K562 (cell line): ENCODE data around the gene DIP2C. TPM values are rescaled to one million over a fixed set of nuclear protein-coding genes. Genes with fewer than 3 reads are reported as not detected.

ENCODE experiments used
- ATAC-seq: fragments of 200-7000 bp; cut with Tn5 transposase; 3 replicates; pipeline ENCODE4 v1.9.1; 2020; ENCODE audit warnings: moderate library complexity
- BruUV-seq: library from RNA; stranded (reverse); fragments of 400-500 nt; replicated peaks from 2 replicates; lab custom pipeline; 2021; lab: Mats Ljungman, UMichigan
- CTCF ChIA-PET: fragments of 300-600 bp; formaldehyde crosslinking; extraction: SDS; loops from one replicate; lab custom pipeline; 2021; ENCODE audit warnings: low intra/inter-chr PET ratio; lab: Yijun Ruan, JAX
- POLR2A ChIA-PET: fragments of 300-600, 350-650 bp; sonication (Branson Sonifier 250); formaldehyde crosslinking; extraction: SDS; loops from one replicate; lab custom pipeline; 2021; ENCODE audit warnings: antibody characterized with exemption, inconsistent platforms; lab: Yijun Ruan, JAX
- DNase-seq, 4 experiments: peaks; one replicate each; pipeline versions ENCODE4 v3.0.0 to v3.0.0-alpha.2; 2011 to 2018; ENCODE audit warnings: low spot score in 3 of 4, mixed read lengths in 3 of 4; ENCODE audit errors: extremely low read depth in 1 of 4
- FAIRE-seq: peaks from 2 replicates; lab custom pipeline; 2011; peaks lifted over from hg19 to GRCh38; lab: Jason Lieb, UNC
- H2AFZ ChIP-seq: 2 replicates; pipeline ENCODE4 v1.6.0; 2011; ENCODE audit warnings: low read depth, low read length, control low read depth, inconsistent platforms
- H3K27ac ChIP-seq: fragments of 200-600 bp; 3 replicates; pipeline ENCODE4 v1.8.0; 2011; ENCODE audit warnings: low read depth, mild to moderate bottlenecking, control low read depth, inconsistent platforms, low read length, moderate library complexity, mixed read lengths; ENCODE audit errors: extremely low read depth
- H3K27me3 ChIP-seq, 2 experiments: fragments of 300-600 bp in 1 of 2; 2 replicates in 1 of 2; 3 replicates in 1 of 2; pipeline versions ENCODE4 v1.6.0 to v1.8.0; 2011; ENCODE audit warnings: inconsistent platforms in 2 of 2, low read length in 2 of 2, mild to moderate bottlenecking in 1 of 2, mixed read lengths in 1 of 2, moderate library complexity in 1 of 2; ENCODE audit not compliant: control insufficient read depth in 2 of 2, insufficient read depth in 2 of 2
- H3K36me3 ChIP-seq: fragments of 300-600 bp; 3 replicates; pipeline ENCODE4 v1.8.0; 2011; ENCODE audit warnings: mild to moderate bottlenecking, low read length, inconsistent platforms; ENCODE audit not compliant: control insufficient read depth, insufficient read depth
- H3K4me1 ChIP-seq, 2 experiments: fragments of 200-600 bp in 1 of 2; replicated peaks in 1 of 2; 2 replicates in 1 of 2; 3 replicates in 1 of 2; pipeline versions ENCODE4 v1.5.1 to v1.8.0; 2011; ENCODE audit warnings: inconsistent platforms in 2 of 2, low read length in 2 of 2, mild to moderate bottlenecking in 1 of 2, mixed read lengths in 1 of 2, moderate library complexity in 1 of 2; ENCODE audit not compliant: control insufficient read depth in 2 of 2, insufficient read depth in 2 of 2
- H3K4me2 ChIP-seq: 2 replicates; pipeline ENCODE4 v1.6.1; 2011; ENCODE audit warnings: low read length, control low read depth, inconsistent platforms, mixed read lengths; ENCODE audit not compliant: insufficient read depth
- H3K4me3 ChIP-seq: fragments of 200-600 bp; sonication (generic), shearing (Covaris generic); 2 replicates; pipeline ENCODE4 v1.5.1; 2016; ENCODE audit warnings: control low read depth, inconsistent platforms
- H3K79me2 ChIP-seq: fragments of 200-600 bp; 3 replicates; pipeline ENCODE4 v1.8.0; 2011; ENCODE audit warnings: low read length, inconsistent platforms; ENCODE audit not compliant: control insufficient read depth, insufficient read depth
- H3K9ac ChIP-seq, 2 experiments: 2 replicates each; pipeline versions ENCODE4 v1.6.0 to v1.6.1; 2011; ENCODE audit warnings: low read depth in 2 of 2, low read length in 2 of 2, control low read depth in 1 of 2, inconsistent platforms in 1 of 2, mild to moderate bottlenecking in 1 of 2, mixed read lengths in 1 of 2; ENCODE audit not compliant: insufficient read depth in 1 of 2
- H3K9me1 ChIP-seq: one replicate; pipeline ENCODE4 v1.6.0; 2011; ENCODE audit warnings: inconsistent platforms, mild to moderate bottlenecking, low read length, moderate library complexity; ENCODE audit not compliant: control insufficient read depth, insufficient read depth
- H3K9me3 ChIP-seq: replicated peaks from 2 replicates; pipeline ENCODE4 v1.5.1; 2011; ENCODE audit warnings: low read depth, low read length, inconsistent platforms; ENCODE audit not compliant: control insufficient read depth, insufficient read depth
- H4K20me1 ChIP-seq: replicated peaks from 2 replicates; pipeline ENCODE4 v1.6.1; 2011; ENCODE audit warnings: low read length, inconsistent platforms, mixed read lengths; ENCODE audit not compliant: control insufficient read depth, insufficient read depth
- CREB1 ChIP-seq, 2 experiments: sonication (generic) in 1 of 2; formaldehyde crosslinking in 1 of 2; IDR thresholded peaks; 2 replicates each; pipeline versions ENCODE4 v1.6.1 to v1.8.0; 2012 to 2022; ENCODE audit warnings: inconsistent platforms in 1 of 2, mild to moderate bottlenecking in 1 of 2, missing genetic modification reagents in 1 of 2, moderate library complexity in 1 of 2
- CXXC5 ChIP-seq: fragments of 250-450 bp; sonication (Bioruptor Pico); IDR thresholded peaks from 2 replicates; pipeline ENCODE4 v1.8.0; 2022; ENCODE audit warnings: inconsistent platforms, mild to moderate bottlenecking, moderate library complexity
- ELF4 ChIP-seq: fragments of 450-650 bp; formaldehyde crosslinking; IDR thresholded peaks from 2 replicates; pipeline ENCODE4 v1.4.0; 2022; ENCODE audit warnings: missing genetic modification characterization
- FOXK2 ChIP-seq, 2 experiments: fragments of 450-650 bp; IDR thresholded peaks in 1 of 2; conservative IDR thresholded peaks in 1 of 2; 2 replicates each; pipeline ENCODE4 v1.6.1; 2016; ENCODE audit warnings: low read depth in 2 of 2, mild to moderate bottlenecking in 1 of 2
- GTF2B ChIP-seq: IDR thresholded peaks from 2 replicates; pipeline ENCODE4 v1.6.1; 2011; ENCODE audit not compliant: insufficient read length; ENCODE audit errors: extremely low read depth
- HBP1 ChIP-seq: fragments of 450-650 bp; formaldehyde crosslinking; IDR thresholded peaks from 2 replicates; pipeline ENCODE4 v1.4.0; 2022; ENCODE audit warnings: missing genetic modification characterization
- HDAC2 ChIP-seq: fragments of 450-650 bp; IDR thresholded peaks from 2 replicates; pipeline ENCODE4 v1.6.1; 2016; ENCODE audit warnings: mild to moderate bottlenecking
- ILF3 ChIP-seq: fragments of 450-650 bp; IDR thresholded peaks from 2 replicates; pipeline ENCODE4 v1.6.1; 2018; ENCODE audit warnings: antibody characterized with exemption, mild to moderate bottlenecking, moderate library complexity, borderline replicate concordance
- NR2F6 ChIP-seq: fragments of 450-650 bp; formaldehyde crosslinking; IDR thresholded peaks from 2 replicates; pipeline ENCODE4 v1.4.0; 2020; ENCODE audit warnings: mild to moderate bottlenecking
- PHB ChIP-seq: fragments of 250-450 bp; sonication (Bioruptor Pico); IDR thresholded peaks from 2 replicates; pipeline ENCODE4 v1.5.0; 2021
- PHF20 ChIP-seq: fragments of 450-650 bp; IDR thresholded peaks from 2 replicates; pipeline ENCODE4 v1.6.1; 2018; ENCODE audit not compliant: partially characterized antibody
- POLR2A ChIP-seq: fragments of 450-650 bp; conservative IDR thresholded peaks from 2 replicates; pipeline ENCODE4 v1.6.1; 2016
- RBM25 ChIP-seq: fragments of 200-400 bp; formaldehyde crosslinking; IDR thresholded peaks from 2 replicates; pipeline ENCODE4 v1.6.1; 2018; ENCODE audit warnings: low read length, low read depth, moderate library complexity; ENCODE audit not compliant: severe bottlenecking
- RNF2 ChIP-seq: sonication (generic); IDR thresholded peaks from 2 replicates; pipeline ENCODE4 v1.6.1; 2016
- THAP7 ChIP-seq: fragments of 250-450 bp; sonication (Bioruptor Pico); IDR thresholded peaks from 2 replicates; pipeline ENCODE4 v1.5.0; 2021
- ZBTB43 ChIP-seq: sonication (generic); formaldehyde crosslinking; IDR thresholded peaks from 2 replicates; pipeline ENCODE4 v1.8.0; 2023; ENCODE audit warnings: mild to moderate bottlenecking, missing genetic modification reagents
- ZFP91 ChIP-seq: sonication (generic); formaldehyde crosslinking; IDR thresholded peaks from 2 replicates; pipeline ENCODE4 v1.8.0; 2022; ENCODE audit warnings: mild to moderate bottlenecking, missing genetic modification reagents
- ZNF121 ChIP-seq: sonication (generic); formaldehyde crosslinking; conservative IDR thresholded peaks from 2 replicates; pipeline ENCODE4 v1.8.0; 2022; ENCODE audit warnings: missing genetic modification reagents
- ZNF79 ChIP-seq: fragments of 250-450 bp; sonication (Bioruptor Pico); IDR thresholded peaks from 2 replicates; pipeline ENCODE4 v1.4.0; 2020; ENCODE audit warnings: low read depth, mild to moderate bottlenecking, moderate library complexity
- WGBS: fragments of 100-300 bp; shearing (Covaris generic); methylation state at CpG from one replicate; pipeline ENCODE4 v1.1.6; 2016; ENCODE audit warnings: low coverage, mixed read lengths; ENCODE audit not compliant: insufficient coverage; ENCODE audit errors: missing lambda C conversion rate; 5-methylcytosine and 5-hydroxymethylcytosine counted together
- in situ Hi-C: fragments of 300-500 bp; cut with MboI; formaldehyde crosslinking; loops from 4 replicates; pipeline ENCODE4 v1.15.0; 2018; ENCODE audit warnings: inconsistent platforms, mixed read lengths
- intact Hi-C: fragments of 100-400 bp; cut with micrococcal nuclease; formaldehyde crosslinking; loops from 2 replicates; pipeline ENCODE4 v1.14.2; 2022
- polyA plus RNA-seq, 8 experiments: library from polyadenylated mRNA; depleted of rRNA in 4 of 8; stranded (reverse) in 5 of 8; unstranded in 3 of 8; fragments of >200 nt; fragmentation: Nextera tagmentation in 2 of 8; fragmentation: Illumina TruSeq in 1 of 8; extraction: Ambion mirVana in 2 of 8; extraction: Trizol in 1 of 8; gene quantifications; 2 replicates each; pipeline versions ENCODE4 v1.2.1 to v1.2.3, GENCODE V29; 2011 to 2014; ENCODE audit warnings: inconsistent platforms in 1 of 8, missing spikeins in 1 of 8
- total RNA-seq, 7 experiments: library from RNA; depleted of rRNA in 6 of 7; stranded (reverse); fragments of >200 nt in 6 of 7; fragmentation: Illumina TruSeq in 2 of 7; extraction: Trizol in 2 of 7; gene quantifications; 2 replicates each; pipeline versions ENCODE4 v1.2.1 to v1.2.3, GENCODE V29; 2011 to 2021; ENCODE audit warnings: low replicate concordance in 1 of 7

DIP2C gene
- total and polyA plus RNA-seq, 9 of the 15 experiments (the other 6 are each of a cell fraction or from before 2014, with no cell fraction given) = 0.01 TPM; not detected in 8

GRCh38 chr10:308572-309085, 380.8 kb downstream of the DIP2C start:
- no peak overlapping the region for H3K4me2 ChIP-seq
- no peak for TF ChIP-seq ILF3
- TF ChIP-seq THAP7 (CRISPR knock-in tag) = no peak
- no peak for TF ChIP-seq RBM25
- TF ChIP-seq HDAC2 = no peak
- no peak for TF ChIP-seq PHF20
- TF ChIP-seq ZBTB43 (CRISPR knock-in tag) = no peak
- no peak for TF ChIP-seq ZNF79 (CRISPR knock-in tag)
- no peak for TF ChIP-seq ZFP91 (CRISPR knock-in tag)
- no peak for TF ChIP-seq HBP1 (CRISPR knock-in tag)
- no peak for TF ChIP-seq POLR2A
- no peak for TF ChIP-seq CREB1 (IDR thresholded peaks at IDR 0.05)
- no peak for TF ChIP-seq CREB1 (CRISPR knock-in tag; IDR thresholded peaks at IDR 0.05)
- no peak for TF ChIP-seq FOXK2 (conservative IDR thresholded peaks at IDR 0.05 in 1 of 2, IDR thresholded peaks at IDR 0.05 in 1 of 2; ENCODE audit: low read depth in 2 of 2)
- no peak for TF ChIP-seq NR2F6 (CRISPR knock-in tag)
- no peak for TF ChIP-seq ELF4 (CRISPR knock-in tag)
- no peak for TF ChIP-seq GTF2B
- no peak for TF ChIP-seq PHB (CRISPR knock-in tag)
- TF ChIP-seq ZNF121 (CRISPR knock-in tag) = no peak
- TF ChIP-seq RNF2 = no peak
- no peak for TF ChIP-seq CXXC5 (CRISPR knock-in tag)
- TF ChIP-seq, all 486 proteins: peak for 0
- intact Hi-C loops (no loop called here), in situ Hi-C loops (no loop called here)
- Histone ChIP-seq H3K4me3 (no peak overlapping the region), H2AFZ (no peak overlapping the region), H3K27me3 (peaks cover 40 to 55% of the 10 kb centered on the region in 2 experiments), H3K79me2 (no peaks in the 10 kb centered on the region), H3K4me1 (no peaks in the 10 kb centered on the region), H4K20me1 (no peaks in the 10 kb centered on the region), H3K9me3 (no peaks in the 10 kb centered on the region), H3K9ac (no peak overlapping the region; a peak in 1 of 4 replicates), H3K27ac (no peak overlapping the region), H3K36me3 (no peaks in the 10 kb centered on the region), H3K9me1 (no peaks in the 10 kb centered on the region)
- POLR2A ChIA-PET = no interaction called here
- no peak for DNase-seq
- ATAC-seq = no peak
- CTCF ChIA-PET = no interaction called here
- FAIRE-seq = no peak
- 2% methylated on average over 14 of the region's 15 CpGs for WGBS
- BruUV-seq = no TSS peak
